VCaP (cell line): Measurements from ENCODE around the gene CD44.

Experiments
- H3K27ac ChIP-seq: fragments of 450-650 bp; 2 replicates; pipeline ENCODE4 v1.5.1; 2017
- CTCF ChIP-seq: fragments of 450-650 bp; conservative IDR thresholded peaks from 2 replicates; pipeline ENCODE4 v1.5.1; 2017; ENCODE audit warnings: mild to moderate bottlenecking, moderate library complexity

The CD44 gene

GRCh38 chr11:35099278-35100012 lies 39.5 kb upstream of the CD44 start:
- TF ChIP-seq CTCF, result no peak
- no peak overlapping the region for H3K27ac ChIP-seq

GRCh38 chr11:35100013-35100383 lies 39.0 kb upstream of the CD44 start:
- TF ChIP-seq CTCF, result no peak
- H3K27ac ChIP-seq, result no peak overlapping the region

- no peak for TF ChIP-seq CTCF
- no peak overlapping the region for H3K27ac ChIP-seq
Measured at GRCh38 chr11:35101223-35101622, 37.7 kb upstream of the CD44 start.

GRCh38 chr11:35102267-35102666 lies 36.7 kb upstream of the CD44 start:
- no peak overlapping the region for H3K27ac ChIP-seq
- TF ChIP-seq CTCF, result no peak

- TF ChIP-seq CTCF, result no peak
- H3K27ac ChIP-seq, result no peak overlapping the region
Measured at GRCh38 chr11:35103366-35104208, 35.4 kb upstream of the CD44 start.

GRCh38 chr11:35104655-35105054 lies 34.3 kb upstream of the CD44 start:
- no peak for TF ChIP-seq CTCF
- H3K27ac ChIP-seq, result no peak overlapping the region

GRCh38 chr11:35105319-35106079 lies 33.5 kb upstream of the CD44 start:
- H3K27ac ChIP-seq, result no peak overlapping the region
- TF ChIP-seq CTCF, result no peak
